BLaER1 treated with 17β-estradiol and CSF1 and Interleukin-3, amounts not matched to agents 10 nM and 100 nM (cell line): ENCODE data around the gene ABHD8.

Source experiments
- H3K27ac ChIP-seq, 11 experiments: shearing (Covaris generic); formaldehyde crosslinking; 2 replicates each; pipeline ENCODE4 v1.8.1; 2022
- H3K27me3 ChIP-seq, 11 experiments: shearing (Covaris generic); formaldehyde crosslinking; 2 replicates each; pipeline ENCODE4 v1.8.1; 2022
- H3K36me3 ChIP-seq, 11 experiments: shearing (Covaris generic); formaldehyde crosslinking; 2 replicates each; pipeline ENCODE4 v1.8.1; 2022
- H3K4me1 ChIP-seq, 10 experiments: shearing (Covaris generic); formaldehyde crosslinking; 2 replicates each; pipeline ENCODE4 v1.8.1; 2022
- H3K4me2 ChIP-seq, 11 experiments: shearing (Covaris generic); formaldehyde crosslinking; 2 replicates each; pipeline ENCODE4 v1.8.1; 2022
- H3K4me3 ChIP-seq, 10 experiments: shearing (Covaris generic); formaldehyde crosslinking; 2 replicates each; pipeline ENCODE4 v1.8.1; 2022
- H3K9ac ChIP-seq, 11 experiments: shearing (Covaris generic); formaldehyde crosslinking; 2 replicates each; pipeline ENCODE4 v1.8.1; 2022
- H3K9me3 ChIP-seq, 11 experiments: shearing (Covaris generic); formaldehyde crosslinking; replicated peaks in 1 of 11; 2 replicates each; pipeline ENCODE4 v1.8.1; 2022
- H4K20me1 ChIP-seq, 11 experiments: shearing (Covaris generic); formaldehyde crosslinking; 2 replicates each; pipeline ENCODE4 v1.8.1; 2022
- Cebpa-rat ChIP-seq, 11 experiments: shearing (Covaris generic); IDR thresholded peaks; 2 replicates each; pipeline ENCODE4 v1.8.1; 2022

Gene ABHD8

DNA sequence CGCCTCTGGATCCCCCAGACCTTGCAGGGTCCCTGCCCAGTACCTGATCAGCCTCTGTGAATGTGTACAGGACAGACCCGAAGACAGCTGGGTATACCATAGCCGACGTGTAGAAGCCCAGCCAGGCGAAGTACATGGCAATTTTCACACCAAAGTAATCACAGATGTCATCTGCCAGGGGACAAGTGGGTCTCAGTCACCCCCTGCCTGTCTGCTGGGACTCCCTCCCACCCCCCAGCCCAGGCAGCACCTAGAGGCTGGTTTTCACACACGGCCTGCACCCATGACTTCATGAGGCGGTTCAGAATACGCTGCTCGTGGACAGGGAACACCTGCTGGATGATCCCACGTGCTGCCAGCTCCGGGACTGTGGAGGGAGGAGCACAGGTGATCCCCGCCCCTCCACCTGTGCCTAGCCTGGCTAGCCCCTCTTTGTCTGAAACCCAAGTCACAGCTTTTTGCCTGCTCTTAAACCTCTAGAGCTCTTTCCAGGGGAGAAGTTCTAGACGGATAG is 27.9 kb upstream of the ABHD8 start:
- Histone ChIP-seq H3K36me3 (peaks cover 7 to 52% (median 12%) of the 10 kb centered on the region in 11 experiments; a peak in 18 of 22 replicates), H3K27ac (no peak overlapping the region), H4K20me1 (peaks cover 0 to 44% (median 21%) of the 10 kb centered on the region in 11 experiments; a peak in 15 of 22 replicates), H3K4me2 (peak overlapping the region in 3 of 11 experiments; percentile 93 to 95 (median 93); a peak in 3 of 22 replicates), H3K4me3 (no peak overlapping the region), H3K4me1 (peaks cover 46 to 75% (median 57%) of the 10 kb centered on the region in 10 experiments), H3K27me3 (peaks cover 15 to 29% (median 20%) of the 10 kb centered on the region in 11 experiments; a peak in 21 of 22 replicates), H3K9ac (no peak overlapping the region; a peak in 1 of 22 replicates), H3K9me3 (peaks cover 0 to 9% (median 6%) of the 10 kb centered on the region in 11 experiments; a peak in 13 of 22 replicates)
- no peak for TF ChIP-seq Cebpa-rat (IDR thresholded peaks at IDR 0.05)

DNA sequence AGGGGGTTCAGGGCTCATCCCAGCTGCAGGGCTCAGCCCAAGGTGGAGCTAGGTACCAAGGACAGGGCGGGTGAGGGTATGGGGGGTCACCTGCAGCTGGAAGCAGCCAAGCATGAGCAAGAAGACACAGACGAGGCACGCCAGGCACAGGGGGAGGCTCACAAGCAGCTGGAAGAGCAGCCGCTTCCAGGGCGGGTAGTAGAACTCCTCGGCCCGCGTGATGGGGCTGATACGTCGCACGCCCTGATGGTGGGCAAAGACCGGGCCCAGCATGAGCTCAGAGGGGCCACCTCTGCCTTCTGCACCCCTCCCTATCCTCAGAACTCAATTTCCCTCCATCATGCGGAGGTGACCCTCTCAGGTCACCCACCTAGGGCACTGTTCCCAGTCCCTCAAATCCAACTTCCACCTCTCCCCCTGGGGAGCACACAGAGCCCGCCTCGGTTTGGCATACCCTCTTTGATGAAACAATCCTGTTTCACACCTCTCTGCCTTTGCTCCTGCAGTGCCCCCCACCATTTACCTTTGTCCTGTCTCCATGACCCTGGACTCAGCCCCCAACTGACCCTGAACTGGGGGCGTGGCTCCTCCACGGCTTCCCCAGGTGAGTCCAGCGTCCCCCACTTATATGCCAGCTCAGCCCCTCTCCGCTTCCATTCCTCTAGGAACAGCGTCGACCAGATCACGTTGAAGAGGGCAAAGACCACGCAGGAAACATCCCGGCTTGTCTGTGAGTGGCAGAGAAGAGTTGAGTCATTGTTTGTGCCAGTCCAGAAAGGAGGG is 27.2 kb upstream of the ABHD8 start:
- Histone ChIP-seq H3K4me1 (peaks cover 40 to 71% (median 51%) of the 10 kb centered on the region in 10 experiments), H3K27ac (no peak overlapping the region)

DNA sequence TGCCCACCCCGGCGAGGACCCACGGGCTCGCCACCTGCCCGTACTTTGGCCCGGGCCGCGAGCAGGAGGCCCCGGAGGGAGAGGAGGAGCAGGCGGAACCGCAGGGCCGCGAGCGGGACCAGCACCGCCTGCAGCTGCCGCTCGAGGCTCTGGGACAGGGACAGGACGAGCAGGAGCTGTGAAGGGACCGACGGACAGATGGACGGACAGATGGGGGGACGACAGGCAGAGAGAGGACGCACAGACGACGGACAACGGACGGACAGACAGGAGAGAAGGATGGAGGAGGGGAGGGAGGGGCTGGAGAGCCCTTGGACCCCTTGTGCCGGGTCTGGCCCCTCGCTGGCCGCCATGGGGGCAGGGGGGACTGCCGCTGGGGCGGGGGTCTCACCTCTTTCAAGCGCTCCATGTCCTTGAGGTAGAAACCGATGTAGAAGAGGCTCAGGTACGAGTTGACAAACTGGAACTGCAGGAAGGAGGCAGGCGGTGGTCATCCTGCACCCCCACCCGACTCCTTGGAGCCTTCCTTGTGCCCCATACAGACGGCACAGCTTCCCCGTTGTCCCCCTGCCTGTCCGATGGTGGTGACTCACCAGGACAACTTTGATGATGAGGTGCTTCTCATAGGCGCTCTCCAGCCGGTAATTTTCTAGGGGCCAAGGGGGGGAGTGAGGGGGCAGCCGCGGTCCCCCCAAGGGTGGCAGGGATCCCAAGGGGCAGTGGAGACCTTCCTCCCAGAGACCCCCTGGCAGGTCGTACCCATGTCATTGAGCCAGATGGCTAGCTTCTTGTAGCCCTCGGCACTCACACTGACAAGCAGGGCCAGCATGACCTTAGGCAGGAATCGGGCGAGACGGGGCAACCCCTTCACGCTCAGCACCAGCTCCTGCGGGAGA is 26.4 kb upstream of the ABHD8 start:
- Histone ChIP-seq H3K36me3 (peaks cover 8 to 67% (median 14%) of the 10 kb centered on the region in 11 experiments; a peak in 18 of 22 replicates), H3K9me3 (peaks cover 0 to 9% (median 6%) of the 10 kb centered on the region in 11 experiments; a peak in 13 of 22 replicates), H3K27ac (no peak overlapping the region; a peak in 1 of 22 replicates), H4K20me1 (peaks cover 0 to 56% (median 27%) of the 10 kb centered on the region in 11 experiments; a peak in 16 of 22 replicates), H3K4me2 (peak overlapping the region; percentile 75 to 95 (median 92)), H3K9ac (peak overlapping the region in 7 of 11 experiments; percentile 21 to 70 (median 41); a peak in 7 of 22 replicates), H3K4me1 (peaks cover 36 to 64% (median 45%) of the 10 kb centered on the region in 10 experiments), H3K4me3 (peak overlapping the region in 7 of 10 experiments; percentile 6 to 54 (median 28); a peak in 5 of 20 replicates), H3K27me3 (peaks cover 15 to 29% (median 20%) of the 10 kb centered on the region in 11 experiments; a peak in 21 of 22 replicates)
- TF ChIP-seq Cebpa-rat (IDR thresholded peaks at IDR 0.05): no peak

More for the DNA sequence above, 27.2 kb upstream of the ABHD8 start:
- no peak for TF ChIP-seq Cebpa-rat (IDR thresholded peaks at IDR 0.05)
- H3K9ac ChIP-seq: no peak overlapping the region; a peak in 3 of 22 replicates
- no peak overlapping the region for H3K4me3 ChIP-seq
- peak overlapping the region in 10 of 11 experiments; percentile 75 to 95 (median 92); a peak in 18 of 22 replicates for H3K4me2 ChIP-seq
- peaks cover 0 to 48% (median 21%) of the 10 kb centered on the region in 11 experiments; a peak in 15 of 22 replicates for H4K20me1 ChIP-seq
- peaks cover 7 to 58% (median 12%) of the 10 kb centered on the region in 11 experiments; a peak in 18 of 22 replicates for H3K36me3 ChIP-seq
- H3K27me3 ChIP-seq: peaks cover 15 to 29% (median 20%) of the 10 kb centered on the region in 11 experiments; a peak in 21 of 22 replicates
- peaks cover 0 to 9% (median 6%) of the 10 kb centered on the region in 11 experiments; a peak in 13 of 22 replicates for H3K9me3 ChIP-seq

DNA sequence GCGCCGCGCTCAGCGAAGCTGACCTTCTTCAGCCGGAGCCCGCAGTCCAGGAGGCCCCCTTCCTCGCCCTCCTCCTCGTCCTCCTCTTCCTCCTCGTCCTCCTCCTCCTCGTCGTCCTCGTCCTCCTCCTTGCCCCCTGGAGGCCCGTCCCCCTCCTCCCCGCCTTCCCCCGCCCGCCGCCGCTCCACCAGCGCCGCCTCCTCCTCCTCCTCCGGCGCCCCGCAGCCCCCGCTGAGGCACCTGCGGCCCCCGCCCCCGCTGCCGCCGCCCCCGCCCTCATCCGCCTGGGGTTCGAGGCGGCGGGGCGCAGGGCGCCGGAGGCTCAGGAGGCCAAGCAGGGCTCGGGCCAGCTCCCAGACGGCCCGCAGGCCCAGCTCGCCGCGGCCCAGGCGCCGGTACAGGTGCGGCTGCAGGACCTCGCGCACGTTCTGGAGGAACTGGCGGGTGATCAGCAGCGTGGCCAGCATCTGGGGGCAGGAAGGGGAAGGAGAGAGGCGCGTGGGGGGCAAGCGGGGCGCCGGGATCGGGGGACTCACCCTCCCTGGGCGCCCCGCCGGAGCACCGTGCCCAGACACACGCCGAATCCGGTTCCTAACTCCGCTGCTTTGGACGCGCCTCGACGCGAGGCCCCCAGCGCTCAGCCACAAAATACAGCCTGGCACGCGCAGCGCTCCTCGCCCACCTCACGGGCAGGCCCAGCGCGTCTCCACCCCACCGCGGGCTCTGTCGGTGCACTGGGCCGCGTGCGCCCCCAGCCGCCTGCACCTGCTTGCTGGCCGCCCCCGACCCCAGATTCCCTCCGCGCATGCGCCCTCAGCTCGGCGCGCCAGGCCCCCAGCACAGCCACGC is 25.5 kb upstream of the ABHD8 start:
- H3K4me1 ChIP-seq: peaks cover 33 to 65% (median 49%) of the 10 kb centered on the region in 10 experiments
- TF ChIP-seq Cebpa-rat (IDR thresholded peaks at IDR 0.05): no peak
- peak overlapping the region in 3 of 11 experiments; percentile 27 to 59 (median 47); a peak in 4 of 22 replicates for H3K27ac ChIP-seq
- H3K36me3 ChIP-seq: peaks cover 8 to 70% (median 15%) of the 10 kb centered on the region in 11 experiments; a peak in 18 of 22 replicates
- peak overlapping the region; percentile 21 to 70 (median 50); a peak in 17 of 22 replicates for H3K9ac ChIP-seq
- peak overlapping the region; percentile 79 to 95 (median 92) for H3K4me2 ChIP-seq
- H3K9me3 ChIP-seq: peaks cover 0 to 9% (median 6%) of the 10 kb centered on the region in 11 experiments; a peak in 13 of 22 replicates
- H4K20me1 ChIP-seq: peaks cover 0 to 62% (median 27%) of the 10 kb centered on the region in 11 experiments; a peak in 16 of 22 replicates
- peaks cover 15 to 29% (median 20%) of the 10 kb centered on the region in 11 experiments; a peak in 21 of 22 replicates for H3K27me3 ChIP-seq
- H3K4me3 ChIP-seq: peak overlapping the region; percentile 18 to 54 (median 44); a peak in 13 of 20 replicates

DNA sequence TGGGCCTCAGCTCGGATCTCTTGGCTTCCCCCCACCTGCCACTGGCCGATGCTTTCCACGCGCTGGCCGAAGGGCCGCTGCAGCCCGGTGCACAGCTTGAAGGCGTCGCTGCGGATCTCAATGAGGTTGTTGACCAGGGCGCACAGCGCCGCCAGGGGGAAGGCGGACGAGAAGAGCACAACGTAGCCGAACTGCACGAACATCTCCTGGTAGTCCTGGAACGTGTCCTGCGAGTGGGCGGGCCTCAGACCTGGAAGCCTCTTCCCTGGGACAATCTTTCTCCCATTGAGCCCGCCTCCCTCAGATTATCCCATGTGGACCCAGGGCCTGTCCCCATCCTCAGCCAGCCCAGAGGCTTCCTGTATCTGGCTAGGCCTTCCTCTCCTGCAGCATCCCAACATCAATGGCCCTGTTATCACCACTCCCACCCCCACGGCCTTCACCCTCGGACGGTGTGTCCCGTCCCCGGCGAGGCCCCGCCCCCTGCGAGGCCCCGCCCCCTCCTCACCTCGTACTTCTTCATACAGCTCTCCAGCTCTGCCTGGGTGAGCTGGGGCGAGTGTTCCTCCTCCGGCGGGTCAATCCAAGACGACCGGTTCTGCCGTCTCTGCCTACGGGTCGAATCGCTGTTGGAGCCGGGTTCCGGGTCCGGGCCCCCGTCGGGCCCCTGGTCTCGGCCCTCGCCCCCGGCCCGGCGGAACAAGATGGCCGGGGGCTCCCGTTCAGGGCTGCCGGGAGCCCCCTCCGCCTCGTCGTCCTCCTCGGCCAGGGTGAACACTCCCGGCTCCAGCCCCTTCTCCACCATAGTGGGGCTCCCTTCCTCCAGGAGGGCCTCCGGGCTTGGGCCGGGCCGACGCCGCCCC is 24.7 kb upstream of the ABHD8 start:
- peak overlapping the region in 8 of 11 experiments; percentile 32 to 70 (median 50); a peak in 11 of 22 replicates for H3K9ac ChIP-seq

DNA sequence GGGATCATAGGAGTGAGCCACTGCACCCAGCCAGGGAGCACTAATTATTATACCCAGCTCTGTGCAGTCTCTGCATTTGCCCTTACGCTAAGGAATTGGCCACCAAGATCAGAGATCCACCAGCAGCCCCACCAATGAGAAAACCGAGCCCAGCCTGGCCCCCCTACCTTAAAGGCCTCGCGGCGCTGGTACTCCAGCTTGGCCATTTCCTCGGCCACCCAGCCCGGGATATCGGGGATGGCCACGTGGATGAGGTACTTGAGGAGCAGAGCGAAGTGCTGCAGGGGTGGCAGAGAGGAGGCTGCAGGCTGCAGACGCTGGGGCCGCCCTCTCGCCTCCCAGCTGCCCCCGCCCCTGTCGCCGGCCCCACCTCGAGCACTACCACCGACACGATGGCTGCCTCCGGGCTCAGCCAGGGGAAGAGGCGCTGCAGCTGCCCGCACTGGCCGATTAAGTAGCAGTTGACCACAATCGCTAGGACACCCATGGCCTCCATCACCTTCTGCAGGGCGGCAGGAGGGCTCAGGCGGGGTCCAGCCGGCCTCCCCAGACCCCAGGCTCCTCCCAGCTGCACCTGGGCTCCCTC is 23.9 kb upstream of the ABHD8 start:
- Histone ChIP-seq H3K4me3 (no peak overlapping the region), H3K27ac (no peak overlapping the region), H3K4me1 (peaks cover 44 to 67% (median 52%) of the 10 kb centered on the region in 10 experiments), H3K4me2 (peak overlapping the region in 1 of 11 experiments; percentile 24; a peak in 1 of 22 replicates), H3K36me3 (peaks cover 0 to 62% (median 15%) of the 10 kb centered on the region in 11 experiments; a peak in 17 of 22 replicates), H3K9me3 (no peaks in the 10 kb centered on the region), H3K27me3 (peaks cover 15 to 29% (median 21%) of the 10 kb centered on the region in 11 experiments; a peak in 21 of 22 replicates), H3K9ac (0 out of 22 replicates have a peak overlapping the region, but pooled peaks of 1 of the 11 experiments have one; percentile 5), H4K20me1 (peaks cover 3 to 71% (median 34%) of the 10 kb centered on the region in 11 experiments; a peak in 19 of 22 replicates)
- peak in 1 of 11 experiments; percentile 2; a peak in 1 of 22 replicates for TF ChIP-seq Cebpa-rat (IDR thresholded peaks at IDR 0.05)

More for the DNA sequence above, 24.7 kb upstream of the ABHD8 start:
- Histone ChIP-seq H3K4me1 (peaks cover 37 to 63% (median 47%) of the 10 kb centered on the region in 10 experiments), H4K20me1 (peaks cover 0 to 64% (median 27%) of the 10 kb centered on the region in 11 experiments; a peak in 18 of 22 replicates), H3K4me3 (peak overlapping the region; percentile 18 to 53 (median 44); a peak in 11 of 20 replicates), H3K27me3 (peaks cover 15 to 29% (median 20%) of the 10 kb centered on the region in 11 experiments; a peak in 21 of 22 replicates), H3K36me3 (peaks cover 6 to 66% (median 12%) of the 10 kb centered on the region in 11 experiments; a peak in 18 of 22 replicates), H3K4me2 (peak overlapping the region; percentile 79 to 95 (median 86)), H3K27ac (peak overlapping the region in 3 of 11 experiments; percentile 27 to 47 (median 46); a peak in 3 of 22 replicates), H3K9me3 (peaks cover 0 to 7% (median 4%) of the 10 kb centered on the region in 11 experiments; a peak in 13 of 22 replicates)
- TF ChIP-seq Cebpa-rat (IDR thresholded peaks at IDR 0.05): no peak
